GM04504 (cell line): ENCODE measurements around the gene PITPNC1.
A peak's percentile ranks its signal among the peaks of the same experiment; 100 is the strongest.
"Not testable (repeated sequence)": the region's sequence is repeated elsewhere in the genome, so short reads cannot be mapped to it uniquely, and the experiment has no call there.

Experiments
- DNase-seq: peaks from one replicate; pipeline ENCODE4 v3.0.0-alpha.2; 2012; ENCODE audit warnings: low read depth

The PITPNC1 gene

GRCh38 chr17:67578679-67579405 lies 201.8 kb downstream of the PITPNC1 start:
- DNase-seq, result not testable (repeated sequence)

GRCh38 chr17:67582673-67583081 lies 205.6 kb downstream of the PITPNC1 start:
- no peak for DNase-seq

- no peak for DNase-seq
Observed at GRCh38 chr17:67585077-67585602, 208.1 kb downstream of the PITPNC1 start.

- DNase-seq, result no peak
Observed at GRCh38 chr17:67588326-67588725, 211.2 kb downstream of the PITPNC1 start.

GRCh38 chr17:67594115-67594880 lies 217.2 kb downstream of the PITPNC1 start:
- DNase-seq, result no peak

GRCh38 chr17:67600408-67600807 lies 223.3 kb downstream of the PITPNC1 start:
- no peak for DNase-seq

GRCh38 chr17:67601897-67602296 lies 224.8 kb downstream of the PITPNC1 start:
- DNase-seq, result no peak

- DNase-seq, result no peak
Observed at GRCh38 chr17:67602444-67602843, 225.4 kb downstream of the PITPNC1 start.

- DNase-seq, result peak; percentile 20
Observed at GRCh38 chr17:67602974-67603373, 225.9 kb downstream of the PITPNC1 start.

- DNase-seq, result no peak
Observed at GRCh38 chr17:67605256-67605912, 228.3 kb downstream of the PITPNC1 start.

GRCh38 chr17:67606471-67606870 lies 229.4 kb downstream of the PITPNC1 start:
- no peak for DNase-seq

- no peak for DNase-seq
Observed at GRCh38 chr17:67606896-67607604, 230.0 kb downstream of the PITPNC1 start.

- DNase-seq, result no peak
Observed at GRCh38 chr17:67610061-67610460, 233.0 kb downstream of the PITPNC1 start.

GRCh38 chr17:67613961-67614360 lies 236.9 kb downstream of the PITPNC1 start:
- DNase-seq, result no peak

GRCh38 chr17:67615011-67615561 lies 238.0 kb downstream of the PITPNC1 start:
- DNase-seq, result no peak

- no peak for DNase-seq
Observed at GRCh38 chr17:67615736-67616135, 238.7 kb downstream of the PITPNC1 start.

- DNase-seq, result no peak
Observed at GRCh38 chr17:67617304-67617899, 240.3 kb downstream of the PITPNC1 start.

GRCh38 chr17:67619555-67619954 lies 242.5 kb downstream of the PITPNC1 start:
- no peak for DNase-seq

- DNase-seq, result no peak
Observed at GRCh38 chr17:67620088-67620487, 243.0 kb downstream of the PITPNC1 start.

- DNase-seq, result no peak
Observed at GRCh38 chr17:67620636-67621035, 243.6 kb downstream of the PITPNC1 start.

GRCh38 chr17:67623767-67624166 lies 246.7 kb downstream of the PITPNC1 start:
- DNase-seq, result no peak
